ENCODE results near the gene TWF2. TPM values are rescaled to one million over a fixed set of nuclear protein-coding genes. Genes with fewer than 3 reads are reported as not detected.

Gene TWF2
- total RNA-seq, 1 experiment from 2014 or later = 44.8 TPM

GRCh38 chr3:52221563-52222318, 17.2 kb downstream of the TWF2 start:
- Mint-ChIP-seq H3K4me3 (no peak overlapping the region), H3K36me3 (ENCODE audit: insufficient read depth in 1 of 3, low read depth in 3 of 3) (peaks cover 0 to under 1% (median 0%) of the 10 kb centered on the region in 3 experiments; a peak in 1 of 7 replicates), H3K27ac (no peak overlapping the region), H3K9me3 (no peaks in the 10 kb centered on the region; a peak in 2 of 5 replicates), H3K4me1 (peaks cover 3 to 24% of the 10 kb centered on the region in 2 experiments), H3K27me3 (ENCODE audit: low read depth) (no peaks in the 10 kb centered on the region; the same call in none of the 2 replicates)
- peaks cover 3% of the 10 kb centered on the region for H4K20me1 ChIP-seq (ENCODE audit: control insufficient read depth, insufficient read depth, insufficient read length)
- no peaks in the 10 kb centered on the region for H3K9me3 ChIP-seq (ENCODE audit: control insufficient read depth, low read depth, low read length)
- WGBS (ENCODE audit: extremely low coverage, insufficient read length, low lambda C conversion rate) = no CpG with 5 or more reads among the region's 34 CpGs
- no peak overlapping the region for H3K14ac ChIP-seq (ENCODE audit: insufficient read depth, low read length)
- DNase-seq = peak; percentile 24
- H3K79me1 ChIP-seq (ENCODE audit: insufficient read depth, low read depth, low read length, poor library complexity, severe bottlenecking) = no peaks in the 10 kb centered on the region
- H3K4ac ChIP-seq (ENCODE audit: low read depth, low read length) = no peak overlapping the region
- H3K23ac ChIP-seq (ENCODE audit: insufficient read length, low read depth, low read length) = no peak overlapping the region
- H2AFZ ChIP-seq (ENCODE audit: low read length) = no peak overlapping the region
- no peak overlapping the region for H4K5ac ChIP-seq (ENCODE audit: insufficient read length, low read depth, low read length)
- H2BK15ac ChIP-seq (ENCODE audit: low read depth, low read length) = no peak overlapping the region
- no peak overlapping the region for H3K9ac ChIP-seq (ENCODE audit: extremely low read depth, insufficient read length, low read length)
- no peak overlapping the region for H3K18ac ChIP-seq (ENCODE audit: insufficient read length, low read depth, low read length)
- H3K4me1 ChIP-seq (ENCODE audit: insufficient read depth, low read length) = no peaks in the 10 kb centered on the region; the same call in 1 of the 2 replicates
- H4K91ac ChIP-seq (ENCODE audit: insufficient read length, low read depth, low read length) = no peak overlapping the region
- no peak overlapping the region for H4K8ac ChIP-seq (replicated peaks; ENCODE audit: insufficient read length, low read depth, low read length)
- H3K79me2 ChIP-seq (ENCODE audit: insufficient read depth, low read length) = no peaks in the 10 kb centered on the region
- H3K27me3 ChIP-seq (ENCODE audit: insufficient read depth, low read length) = no peaks in the 10 kb centered on the region
- H3T11ph ChIP-seq (ENCODE audit: low read length) = no peak overlapping the region
- H2BK20ac ChIP-seq (ENCODE audit: low read depth, low read length, poor library complexity, severe bottlenecking) = no peak overlapping the region
- H3K4me2 ChIP-seq (ENCODE audit: insufficient read depth, insufficient read length, low read length) = no peak overlapping the region
- no peaks in the 10 kb centered on the region for H3K23me2 ChIP-seq (ENCODE audit: insufficient read length, low read depth, low read length, poor library complexity, severe bottlenecking)
- no peak overlapping the region for H3K56ac ChIP-seq (ENCODE audit: insufficient read length, low read depth, low read length)
- H2BK5ac ChIP-seq (ENCODE audit: insufficient read length, low read length) = no peak overlapping the region
- no peak overlapping the region for H3K27ac ChIP-seq (ENCODE audit: insufficient read length, low read depth, low read length)
- no peak overlapping the region for H2BK12ac ChIP-seq (ENCODE audit: insufficient read length, low read depth, low read length)
- no peak overlapping the region for H2BK120ac ChIP-seq (ENCODE audit: low read depth, low read length, poor library complexity, severe bottlenecking)
- no peak for TF ChIP-seq CTCF (conservative IDR thresholded peaks at IDR 0.05)
- H2AK5ac ChIP-seq (ENCODE audit: insufficient read length, low read length) = no peak overlapping the region
